NCI-H69 (cell line): ENCODE measurements around the gene SCGB3A1.

Experiments used
- DNase-seq: peaks from one replicate; lab custom pipeline; 2025; lab: John Stamatoyannopoulos, UW

SCGB3A1 gene

GRCh38 chr5:180625125-180625790 is 34.0 kb upstream of the SCGB3A1 start:
- DNase-seq = no peak

GRCh38 chr5:180624587-180624986 is 33.3 kb upstream of the SCGB3A1 start:
- DNase-seq = peak; percentile 32

- DNase-seq = no peak
These were observed 32.5 kb upstream of the SCGB3A1 start for GRCh38 chr5:180623844-180624243.

- DNase-seq = no peak
These were observed 32.1 kb upstream of the SCGB3A1 start for GRCh38 chr5:180623411-180623834.

- DNase-seq = no peak
These were observed 31.6 kb upstream of the SCGB3A1 start for GRCh38 chr5:180622910-180623309.

GRCh38 chr5:180621311-180621710 is 30.0 kb upstream of the SCGB3A1 start:
- no peak for DNase-seq

GRCh38 chr5:180620014-180620413 is 28.7 kb upstream of the SCGB3A1 start:
- no peak for DNase-seq

- no peak for DNase-seq
These were observed 28.2 kb upstream of the SCGB3A1 start for GRCh38 chr5:180619563-180619915.

- DNase-seq = peak; percentile 80
These were observed 27.7 kb upstream of the SCGB3A1 start for GRCh38 chr5:180618829-180619562.

GRCh38 chr5:180618487-180618828 is 27.2 kb upstream of the SCGB3A1 start:
- peak; percentile 42 for DNase-seq

GRCh38 chr5:180613814-180614188 is 22.5 kb upstream of the SCGB3A1 start:
- DNase-seq = no peak

- no peak for DNase-seq
These were observed 22.0 kb upstream of the SCGB3A1 start for GRCh38 chr5:180613188-180613813.

GRCh38 chr5:180612683-180613082 is 21.4 kb upstream of the SCGB3A1 start:
- no peak for DNase-seq

GRCh38 chr5:180611140-180611850 is 20.0 kb upstream of the SCGB3A1 start:
- no peak for DNase-seq

GRCh38 chr5:180609817-180610550 is 18.7 kb upstream of the SCGB3A1 start:
- DNase-seq = no peak

GRCh38 chr5:180609386-180609785 is 18.1 kb upstream of the SCGB3A1 start:
- DNase-seq = no peak

- no peak for DNase-seq
These were observed 17.4 kb upstream of the SCGB3A1 start for GRCh38 chr5:180608572-180609310.

GRCh38 chr5:180607861-180608571 is 16.7 kb upstream of the SCGB3A1 start:
- DNase-seq = no peak

- DNase-seq = no peak
These were observed 15.0 kb upstream of the SCGB3A1 start for GRCh38 chr5:180606215-180606785.

GRCh38 chr5:180605554-180606214 is 14.4 kb upstream of the SCGB3A1 start:
- DNase-seq = peak; percentile 73
